Breast epithelium (tissue), 3 donors: ENCODE measurements around the gene GABRA5.

Experiments used
- CTCF ChIP-seq, 3 donors: fragments of 450-650 bp; IDR thresholded peaks; one replicate each; pipeline ENCODE4 v1.5.1; 2016 to 2017; ENCODE audit warnings: antibody characterized with exemption in 3 of 3, mild to moderate bottlenecking in 3 of 3, moderate library complexity in 3 of 3
- POLR2A ChIP-seq: fragments of 450-650 bp; IDR thresholded peaks from one replicate; pipeline ENCODE4 v1.6.1; 2016; ENCODE audit warnings: antibody characterized with exemption, mild to moderate bottlenecking, moderate library complexity
- POLR2AphosphoS5 ChIP-seq, 3 donors: sonication (generic); formaldehyde crosslinking; IDR thresholded peaks; one replicate each; pipeline ENCODE4 v1.6.1; 2017; ENCODE audit warnings: antibody characterized with exemption in 3 of 3

DNA sequence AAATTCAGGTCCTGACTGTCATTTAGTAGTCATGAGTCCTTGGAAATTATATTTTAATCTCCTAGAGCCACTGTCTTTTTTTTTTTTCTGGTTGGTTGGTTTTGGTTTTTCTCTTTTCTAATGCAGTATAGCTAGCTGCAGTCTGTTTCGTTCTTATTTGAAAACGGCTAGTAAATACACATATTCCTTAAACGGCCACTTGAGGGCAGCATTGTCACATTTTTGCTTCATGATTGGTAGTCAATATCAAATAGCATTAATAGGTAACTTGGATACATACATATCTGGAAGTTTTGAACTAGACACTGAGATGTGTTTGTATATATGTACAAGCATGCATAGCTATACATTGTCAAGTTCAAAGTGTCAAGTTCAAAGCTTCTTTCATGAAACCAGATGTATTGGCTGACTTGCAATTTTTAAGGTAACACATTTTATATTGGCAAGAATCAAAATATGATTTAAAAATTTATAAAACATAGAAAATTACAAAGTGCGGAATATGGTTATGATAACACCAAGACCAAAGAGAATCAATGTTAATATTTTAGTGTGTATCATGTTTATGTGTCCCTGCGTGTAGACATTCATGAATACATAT, 22.5 kb downstream of the GABRA5 start:
- TF ChIP-seq CTCF (IDR thresholded peaks at IDR 0.05) (peak; percentile 35 to 63 (median 60)), POLR2AphosphoS5 (IDR thresholded peaks at IDR 0.05) (no peak), POLR2A (no peak)
